ENCODE data around the gene SYCP2. TPM values are rescaled to one million over a fixed set of nuclear protein-coding genes. Genes with fewer than 3 reads are reported as not detected.

SYCP2 gene
- total RNA-seq, 1 donor from 2014 or later = 0.88 TPM

DNA sequence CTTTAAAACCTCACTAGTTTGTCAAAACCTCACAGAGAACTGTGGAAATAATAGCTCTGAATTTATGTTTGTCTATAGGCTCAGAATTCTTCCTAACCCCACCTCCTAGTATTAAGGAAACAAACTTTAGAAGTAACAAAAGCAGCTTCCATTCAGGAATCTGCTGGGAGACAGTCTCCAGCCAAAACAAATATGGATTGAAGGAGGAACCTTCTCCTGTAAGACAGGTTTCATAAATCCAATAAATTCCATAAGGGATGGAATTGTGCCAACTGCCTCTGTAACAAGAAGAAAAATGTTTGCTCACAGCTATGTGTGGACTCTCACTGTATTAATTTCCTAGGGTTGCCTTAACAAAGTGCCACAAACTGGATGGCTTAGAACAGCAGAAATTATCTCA, 7.5 kb downstream of the SYCP2 start:
- no peak overlapping the region for H3K27ac Mint-ChIP-seq
- no peak for DNase-seq (ENCODE audit: low spot score)
- H4K20me1 ChIP-seq (ENCODE audit: low read depth) = no peaks in the 10 kb centered on the region
- H3K9me3 Mint-ChIP-seq = no peaks in the 10 kb centered on the region
- H3K9me3 ChIP-seq (ENCODE audit: low read depth) = no peaks in the 10 kb centered on the region
- no peaks in the 10 kb centered on the region for H3K4me1 ChIP-seq
- H3K36me3 Mint-ChIP-seq = no peaks in the 10 kb centered on the region
- TF ChIP-seq, protein P1, sequence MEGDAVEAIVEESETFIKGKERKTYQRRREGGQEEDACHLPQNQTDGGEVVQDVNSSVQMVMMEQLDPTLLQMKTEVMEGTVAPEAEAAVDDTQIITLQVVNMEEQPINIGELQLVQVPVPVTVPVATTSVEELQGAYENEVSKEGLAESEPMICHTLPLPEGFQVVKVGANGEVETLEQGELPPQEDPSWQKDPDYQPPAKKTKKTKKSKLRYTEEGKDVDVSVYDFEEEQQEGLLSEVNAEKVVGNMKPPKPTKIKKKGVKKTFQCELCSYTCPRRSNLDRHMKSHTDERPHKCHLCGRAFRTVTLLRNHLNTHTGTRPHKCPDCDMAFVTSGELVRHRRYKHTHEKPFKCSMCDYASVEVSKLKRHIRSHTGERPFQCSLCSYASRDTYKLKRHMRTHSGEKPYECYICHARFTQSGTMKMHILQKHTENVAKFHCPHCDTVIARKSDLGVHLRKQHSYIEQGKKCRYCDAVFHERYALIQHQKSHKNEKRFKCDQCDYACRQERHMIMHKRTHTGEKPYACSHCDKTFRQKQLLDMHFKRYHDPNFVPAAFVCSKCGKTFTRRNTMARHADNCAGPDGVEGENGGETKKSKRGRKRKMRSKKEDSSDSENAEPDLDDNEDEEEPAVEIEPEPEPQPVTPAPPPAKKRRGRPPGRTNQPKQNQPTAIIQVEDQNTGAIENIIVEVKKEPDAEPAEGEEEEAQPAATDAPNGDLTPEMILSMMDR (IDR thresholded peaks at IDR 0.05) = no peak
- no peak for TF ChIP-seq EZH2phosphoT487 (IDR thresholded peaks at IDR 0.05)
- H3K4me1 Mint-ChIP-seq = peaks cover 14% of the 10 kb centered on the region
- H3K27me3 Mint-ChIP-seq (ENCODE audit: insufficient read depth, low read depth) = no peaks in the 10 kb centered on the region
- no peak overlapping the region for H2AFZ ChIP-seq (replicated peaks)
- H3K4me3 ChIP-seq = no peak overlapping the region
- H3K4me3 Mint-ChIP-seq = no peak overlapping the region
- no peak overlapping the region for H3K27ac ChIP-seq
- no peaks in the 10 kb centered on the region for H3K79me2 ChIP-seq (ENCODE audit: low read depth)
- H3K27me3 ChIP-seq = peaks cover 22% of the 10 kb centered on the region
- no peak overlapping the region for H3K4me2 ChIP-seq
- no peaks in the 10 kb centered on the region for H3F3A ChIP-seq (ENCODE audit: low read depth)
- no peaks in the 10 kb centered on the region for H3K36me3 ChIP-seq
- H3K9ac ChIP-seq = no peak overlapping the region

DNA sequence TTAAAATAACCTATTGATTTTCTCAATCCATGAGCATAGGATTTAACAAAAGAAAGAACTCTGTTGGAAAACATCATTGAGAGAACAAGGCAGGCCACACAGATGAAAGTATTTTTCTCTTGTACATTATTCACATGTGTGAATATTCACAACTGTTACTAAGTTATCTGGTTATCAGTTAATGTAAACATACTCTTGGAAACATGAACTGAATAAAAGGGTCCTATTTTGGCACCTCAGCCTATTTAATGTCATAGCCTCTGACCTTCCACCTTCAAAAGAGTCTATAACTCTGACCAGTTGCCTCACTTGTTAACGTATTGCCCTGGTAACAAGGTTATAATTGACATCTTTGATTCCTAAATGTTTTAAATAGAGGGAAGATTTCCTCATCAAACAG, 8.1 kb downstream of the SYCP2 start:
- Histone ChIP-seq H3K9me3 (ENCODE audit: low read depth) (no peaks in the 10 kb centered on the region), H3K27me3 (peaks cover 22% of the 10 kb centered on the region), H3K36me3 (no peaks in the 10 kb centered on the region), H3F3A (ENCODE audit: low read depth) (no peaks in the 10 kb centered on the region), H2AFZ (replicated peaks) (no peak overlapping the region), H3K9ac (no peak overlapping the region), H3K27ac (no peak overlapping the region), H4K20me1 (ENCODE audit: low read depth) (no peaks in the 10 kb centered on the region), H3K4me1 (no peaks in the 10 kb centered on the region), H3K4me3 (no peak overlapping the region), H3K4me2 (no peak overlapping the region), H3K79me2 (ENCODE audit: low read depth) (no peaks in the 10 kb centered on the region)
- Mint-ChIP-seq H3K27ac (no peak overlapping the region), H3K9me3 (no peaks in the 10 kb centered on the region), H3K4me3 (no peak overlapping the region), H3K36me3 (no peaks in the 10 kb centered on the region), H3K4me1 (peaks cover 13% of the 10 kb centered on the region), H3K27me3 (ENCODE audit: insufficient read depth, low read depth) (no peaks in the 10 kb centered on the region)
- DNase-seq (ENCODE audit: low spot score) = no peak
- TF ChIP-seq, protein P1 (IDR thresholded peaks at IDR 0.05) = no peak
- no peak for TF ChIP-seq EZH2phosphoT487 (IDR thresholded peaks at IDR 0.05)
- TF ChIP-seq EZH2 (IDR thresholded peaks at IDR 0.05) = no peak

DNA sequence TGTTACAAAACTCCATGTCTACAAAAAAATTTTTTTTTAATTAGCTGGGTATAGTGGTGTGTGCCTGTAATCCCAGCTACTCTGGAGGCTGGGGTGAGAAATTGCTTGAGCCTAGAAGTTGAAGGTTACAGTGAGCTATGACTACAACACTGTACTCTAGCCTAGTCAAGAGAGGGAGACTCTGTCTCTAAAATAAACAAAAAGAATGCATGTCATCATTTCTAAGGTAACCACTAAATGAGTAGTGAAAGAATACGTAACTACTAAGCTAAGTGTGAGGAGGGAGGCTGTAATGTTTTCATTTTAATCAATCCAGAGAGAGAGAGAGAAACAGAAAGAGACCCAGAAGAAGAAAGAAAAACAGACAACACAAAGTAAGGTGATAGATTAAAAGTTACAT, 9.9 kb downstream of the SYCP2 start:
- H3K4me2 ChIP-seq = no peak overlapping the region
- no peak overlapping the region for H3K4me3 ChIP-seq
- H3K27ac ChIP-seq = no peak overlapping the region
- peaks cover 22% of the 10 kb centered on the region for H3K27me3 ChIP-seq
- Mint-ChIP-seq H3K4me3 (no peak overlapping the region), H3K27me3 (ENCODE audit: insufficient read depth, low read depth) (no peaks in the 10 kb centered on the region), H3K36me3 (no peaks in the 10 kb centered on the region), H3K27ac (no peak overlapping the region), H3K9me3 (no peaks in the 10 kb centered on the region), H3K4me1 (peaks cover 10% of the 10 kb centered on the region)
- no peak overlapping the region for H2AFZ ChIP-seq (replicated peaks)
- no peaks in the 10 kb centered on the region for H3F3A ChIP-seq (ENCODE audit: low read depth)
- no peaks in the 10 kb centered on the region for H3K9me3 ChIP-seq (ENCODE audit: low read depth)
- H3K9ac ChIP-seq = no peak overlapping the region
- TF ChIP-seq EZH2phosphoT487 (IDR thresholded peaks at IDR 0.05) (no peak), EZH2 (IDR thresholded peaks at IDR 0.05) (no peak)
- TF ChIP-seq, protein P1 (IDR thresholded peaks at IDR 0.05) = no peak
- H4K20me1 ChIP-seq (ENCODE audit: low read depth) = no peaks in the 10 kb centered on the region
- H3K36me3 ChIP-seq = no peaks in the 10 kb centered on the region
- no peaks in the 10 kb centered on the region for H3K79me2 ChIP-seq (ENCODE audit: low read depth)
- DNase-seq (ENCODE audit: low spot score) = no peak
- H3K4me1 ChIP-seq = no peaks in the 10 kb centered on the region

All from neural progenitor cell (in vitro differentiated cells).